K562 (cell line): ENCODE data around the gene PTPN14. TPM values are rescaled to one million over a fixed set of nuclear protein-coding genes. Genes with fewer than 3 reads are reported as not detected.

ENCODE experiments used
- ATAC-seq: fragments of 200-7000 bp; cut with Tn5 transposase; 3 replicates; pipeline ENCODE4 v1.9.1; 2020; ENCODE audit warnings: moderate library complexity
- BruUV-seq: library from RNA; stranded (reverse); fragments of 400-500 nt; replicated peaks from 2 replicates; lab custom pipeline; 2021; lab: Mats Ljungman, UMichigan
- CTCF ChIA-PET: fragments of 300-600 bp; formaldehyde crosslinking; extraction: SDS; loops from one replicate; lab custom pipeline; 2021; ENCODE audit warnings: low intra/inter-chr PET ratio; lab: Yijun Ruan, JAX
- POLR2A ChIA-PET: fragments of 300-600, 350-650 bp; sonication (Branson Sonifier 250); formaldehyde crosslinking; extraction: SDS; loops from one replicate; lab custom pipeline; 2021; ENCODE audit warnings: antibody characterized with exemption, inconsistent platforms; lab: Yijun Ruan, JAX
- DNase-seq, 4 experiments: peaks; one replicate each; pipeline versions ENCODE4 v3.0.0 to v3.0.0-alpha.2; 2011 to 2018; ENCODE audit warnings: low spot score in 3 of 4, mixed read lengths in 3 of 4; ENCODE audit errors: extremely low read depth in 1 of 4
- FAIRE-seq: peaks from 2 replicates; lab custom pipeline; 2011; peaks lifted over from hg19 to GRCh38; lab: Jason Lieb, UNC
- H2AFZ ChIP-seq: 2 replicates; pipeline ENCODE4 v1.6.0; 2011; ENCODE audit warnings: low read depth, low read length, control low read depth, inconsistent platforms
- H3K27ac ChIP-seq: fragments of 200-600 bp; 3 replicates; pipeline ENCODE4 v1.8.0; 2011; ENCODE audit warnings: low read depth, mild to moderate bottlenecking, control low read depth, inconsistent platforms, low read length, moderate library complexity, mixed read lengths; ENCODE audit errors: extremely low read depth
- H3K27me3 ChIP-seq, 2 experiments: fragments of 300-600 bp in 1 of 2; 2 replicates in 1 of 2; 3 replicates in 1 of 2; pipeline versions ENCODE4 v1.6.0 to v1.8.0; 2011; ENCODE audit warnings: inconsistent platforms in 2 of 2, low read length in 2 of 2, mild to moderate bottlenecking in 1 of 2, mixed read lengths in 1 of 2, moderate library complexity in 1 of 2; ENCODE audit not compliant: control insufficient read depth in 2 of 2, insufficient read depth in 2 of 2
- H3K36me3 ChIP-seq: fragments of 300-600 bp; 3 replicates; pipeline ENCODE4 v1.8.0; 2011; ENCODE audit warnings: mild to moderate bottlenecking, low read length, inconsistent platforms; ENCODE audit not compliant: control insufficient read depth, insufficient read depth
- H3K4me1 ChIP-seq, 2 experiments: fragments of 200-600 bp in 1 of 2; replicated peaks in 1 of 2; 2 replicates in 1 of 2; 3 replicates in 1 of 2; pipeline versions ENCODE4 v1.5.1 to v1.8.0; 2011; ENCODE audit warnings: inconsistent platforms in 2 of 2, low read length in 2 of 2, mild to moderate bottlenecking in 1 of 2, mixed read lengths in 1 of 2, moderate library complexity in 1 of 2; ENCODE audit not compliant: control insufficient read depth in 2 of 2, insufficient read depth in 2 of 2
- H3K4me2 ChIP-seq: 2 replicates; pipeline ENCODE4 v1.6.1; 2011; ENCODE audit warnings: low read length, control low read depth, inconsistent platforms, mixed read lengths; ENCODE audit not compliant: insufficient read depth
- H3K4me3 ChIP-seq: fragments of 200-600 bp; sonication (generic), shearing (Covaris generic); 2 replicates; pipeline ENCODE4 v1.5.1; 2016; ENCODE audit warnings: control low read depth, inconsistent platforms
- H3K79me2 ChIP-seq: fragments of 200-600 bp; 3 replicates; pipeline ENCODE4 v1.8.0; 2011; ENCODE audit warnings: low read length, inconsistent platforms; ENCODE audit not compliant: control insufficient read depth, insufficient read depth
- H3K9ac ChIP-seq, 2 experiments: 2 replicates each; pipeline versions ENCODE4 v1.6.0 to v1.6.1; 2011; ENCODE audit warnings: low read depth in 2 of 2, low read length in 2 of 2, control low read depth in 1 of 2, inconsistent platforms in 1 of 2, mild to moderate bottlenecking in 1 of 2, mixed read lengths in 1 of 2; ENCODE audit not compliant: insufficient read depth in 1 of 2
- H3K9me1 ChIP-seq: one replicate; pipeline ENCODE4 v1.6.0; 2011; ENCODE audit warnings: inconsistent platforms, mild to moderate bottlenecking, low read length, moderate library complexity; ENCODE audit not compliant: control insufficient read depth, insufficient read depth
- H3K9me3 ChIP-seq: replicated peaks from 2 replicates; pipeline ENCODE4 v1.5.1; 2011; ENCODE audit warnings: low read depth, low read length, inconsistent platforms; ENCODE audit not compliant: control insufficient read depth, insufficient read depth
- H4K20me1 ChIP-seq: replicated peaks from 2 replicates; pipeline ENCODE4 v1.6.1; 2011; ENCODE audit warnings: low read length, inconsistent platforms, mixed read lengths; ENCODE audit not compliant: control insufficient read depth, insufficient read depth
- IRF9 ChIP-seq: fragments of 450-650 bp; IDR thresholded peaks from 2 replicates; pipeline ENCODE4 v1.6.1; 2016; ENCODE audit warnings: missing biosample characterization, missing genetic modification characterization
- NONO ChIP-seq, 2 experiments: fragments of 200-400 bp in 1 of 2; fragments of 450-650 bp in 1 of 2; formaldehyde crosslinking in 1 of 2; IDR thresholded peaks; 2 replicates each; pipeline ENCODE4 v1.6.1; 2017; ENCODE audit warnings: low read depth in 2 of 2, mild to moderate bottlenecking in 2 of 2, moderate library complexity in 2 of 2, low read length in 1 of 2
- PRDM10 ChIP-seq: fragments of 450-650 bp; IDR thresholded peaks from 2 replicates; pipeline ENCODE4 v1.6.1; 2018; ENCODE audit not compliant: partially characterized antibody
- PYGO2 ChIP-seq: fragments of 450-650 bp; IDR thresholded peaks from 2 replicates; pipeline ENCODE4 v1.6.1; 2016; ENCODE audit warnings: mild to moderate bottlenecking, missing genetic modification characterization, moderate library complexity, missing compliant biosample characterization
- SNAPC5 ChIP-seq: fragments of 250-450 bp; sonication (Bioruptor Pico); IDR thresholded peaks from 2 replicates; pipeline ENCODE4 v1.8.0; 2021; ENCODE audit warnings: moderate library complexity, mild to moderate bottlenecking, inconsistent platforms
- STAT6 ChIP-seq: sonication (generic); formaldehyde crosslinking; IDR thresholded peaks from 2 replicates; pipeline ENCODE4 v1.8.1; 2023; ENCODE audit warnings: mild to moderate bottlenecking, missing genetic modification reagents
- ZNF354B ChIP-seq: fragments of 250-450 bp; sonication (Bioruptor Pico); IDR thresholded peaks from 2 replicates; pipeline ENCODE4 v1.4.0; 2020
- WGBS: fragments of 100-300 bp; shearing (Covaris generic); methylation state at CpG from one replicate; pipeline ENCODE4 v1.1.6; 2016; ENCODE audit warnings: low coverage, mixed read lengths; ENCODE audit not compliant: insufficient coverage; ENCODE audit errors: missing lambda C conversion rate; 5-methylcytosine and 5-hydroxymethylcytosine counted together
- in situ Hi-C: fragments of 300-500 bp; cut with MboI; formaldehyde crosslinking; loops from 4 replicates; pipeline ENCODE4 v1.15.0; 2018; ENCODE audit warnings: inconsistent platforms, mixed read lengths
- intact Hi-C: fragments of 100-400 bp; cut with micrococcal nuclease; formaldehyde crosslinking; loops from 2 replicates; pipeline ENCODE4 v1.14.2; 2022
- polyA plus RNA-seq, 8 experiments: library from polyadenylated mRNA; depleted of rRNA in 4 of 8; stranded (reverse) in 5 of 8; unstranded in 3 of 8; fragments of >200 nt; fragmentation: Nextera tagmentation in 2 of 8; fragmentation: Illumina TruSeq in 1 of 8; extraction: Ambion mirVana in 2 of 8; extraction: Trizol in 1 of 8; gene quantifications; 2 replicates each; pipeline versions ENCODE4 v1.2.1 to v1.2.3, GENCODE V29; 2011 to 2014; ENCODE audit warnings: inconsistent platforms in 1 of 8, missing spikeins in 1 of 8
- total RNA-seq, 7 experiments: library from RNA; depleted of rRNA in 6 of 7; stranded (reverse); fragments of >200 nt in 6 of 7; fragmentation: Illumina TruSeq in 2 of 7; extraction: Trizol in 2 of 7; gene quantifications; 2 replicates each; pipeline versions ENCODE4 v1.2.1 to v1.2.3, GENCODE V29; 2011 to 2021; ENCODE audit warnings: low replicate concordance in 1 of 7

PTPN14 gene
- total and polyA plus RNA-seq, 9 of the 15 experiments (the other 6 are each of a cell fraction or from before 2014, with no cell fraction given), result 0.01 to 0.29 (median 0.04) TPM; not detected in 6

GRCh38 chr1:214349781-214350180 lies 201.6 kb downstream of the PTPN14 start:
- 2% methylated on average over 2 of the region's 2 CpGs for WGBS
- DNase-seq, result no peak
- no TSS peak for BruUV-seq
- no peaks in the 10 kb centered on the region for H3K36me3 ChIP-seq
- no peak for ATAC-seq
- H3K4me1 ChIP-seq, result no peaks in the 10 kb centered on the region
- no peak for FAIRE-seq
- no peak overlapping the region for H3K4me2 ChIP-seq
- H4K20me1 ChIP-seq, result no peaks in the 10 kb centered on the region
- intact Hi-C loops, result no loop called here
- no peak overlapping the region for H2AFZ ChIP-seq
- peaks cover 6% of the 10 kb centered on the region; the same call in 1 of the 2 replicates for H3K9me3 ChIP-seq
- no peaks in the 10 kb centered on the region for H3K9me1 ChIP-seq
- H3K79me2 ChIP-seq, result no peaks in the 10 kb centered on the region
- POLR2A ChIA-PET, result interaction anchor here (0.8 kb wide), 2 partner anchors 12 to 17 kb away, joined by 3 to 4 read pairs; no protein-coding TSS in a partner anchor
- TF ChIP-seq SNAPC5 (CRISPR knock-in tag) (no peak), PYGO2 (no peak), PRDM10 (no peak), ZNF354B (CRISPR knock-in tag) (no peak), IRF9 (tag) (no peak), NONO (IDR thresholded peaks at IDR 0.05; ENCODE audit: low read depth in 2 of 2, low read length in 1 of 2) (no peak), STAT6 (no peak)
- in situ Hi-C loops, result no loop called here
- no peak overlapping the region for H3K9ac ChIP-seq
- no peak overlapping the region for H3K27ac ChIP-seq
- H3K4me3 ChIP-seq, result no peak overlapping the region
- CTCF ChIA-PET, result no interaction called here
- H3K27me3 ChIP-seq, result peaks cover 5 to 10% of the 10 kb centered on the region in 2 experiments; a peak in 3 of 5 replicates
